ENCODE data around the gene MACROH2A2. TPM values are rescaled to one million over a fixed set of nuclear protein-coding genes. Genes with fewer than 3 reads are reported as not detected.

The MACROH2A2 gene
- total and polyA plus RNA-seq, 2 of the 13 experiments (the other 11 are each of a cell fraction or from before 2014, with no cell fraction given) = 9.8 to 43.1 TPM

DNA sequence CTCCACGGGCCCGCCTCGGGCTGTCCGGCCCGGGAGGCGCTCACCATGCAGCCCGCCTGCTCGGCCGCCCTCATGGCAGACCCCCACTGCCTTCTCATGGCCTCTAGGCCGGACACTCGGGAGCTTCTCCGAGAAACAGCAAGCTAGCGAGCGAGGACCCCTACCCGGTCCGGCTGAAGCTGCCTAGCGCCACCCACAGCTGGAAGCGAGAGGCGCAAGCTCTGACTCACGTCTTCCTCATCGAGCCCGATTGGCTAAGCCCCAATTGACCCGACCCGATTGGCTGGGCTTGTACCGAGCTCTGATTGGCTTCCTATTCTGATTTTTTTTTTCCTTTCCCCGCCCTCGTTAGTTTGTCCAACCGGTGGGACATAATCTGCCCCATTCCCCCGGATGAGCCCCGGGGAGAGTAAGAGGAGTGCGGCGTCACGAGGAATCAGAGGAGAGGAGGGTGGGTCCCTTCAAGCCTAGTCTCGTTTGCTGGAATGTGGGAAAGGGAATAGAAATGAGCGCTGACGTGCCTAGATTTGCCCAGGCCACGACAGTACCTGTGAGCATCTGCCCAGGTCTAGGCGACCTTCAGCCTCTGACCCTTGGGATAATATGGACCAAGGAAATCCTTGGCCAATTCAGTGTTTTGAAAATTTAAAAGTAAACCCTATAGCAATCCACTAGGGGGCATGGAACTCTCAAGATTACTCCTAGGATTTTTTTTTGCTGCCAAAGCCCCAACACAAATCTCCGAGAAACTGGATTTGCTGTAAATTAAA is 94.0 kb downstream of the MACROH2A2 start, which contains the start of gene TYSND1 (continued):
- TF ChIP-seq, protein P1, sequence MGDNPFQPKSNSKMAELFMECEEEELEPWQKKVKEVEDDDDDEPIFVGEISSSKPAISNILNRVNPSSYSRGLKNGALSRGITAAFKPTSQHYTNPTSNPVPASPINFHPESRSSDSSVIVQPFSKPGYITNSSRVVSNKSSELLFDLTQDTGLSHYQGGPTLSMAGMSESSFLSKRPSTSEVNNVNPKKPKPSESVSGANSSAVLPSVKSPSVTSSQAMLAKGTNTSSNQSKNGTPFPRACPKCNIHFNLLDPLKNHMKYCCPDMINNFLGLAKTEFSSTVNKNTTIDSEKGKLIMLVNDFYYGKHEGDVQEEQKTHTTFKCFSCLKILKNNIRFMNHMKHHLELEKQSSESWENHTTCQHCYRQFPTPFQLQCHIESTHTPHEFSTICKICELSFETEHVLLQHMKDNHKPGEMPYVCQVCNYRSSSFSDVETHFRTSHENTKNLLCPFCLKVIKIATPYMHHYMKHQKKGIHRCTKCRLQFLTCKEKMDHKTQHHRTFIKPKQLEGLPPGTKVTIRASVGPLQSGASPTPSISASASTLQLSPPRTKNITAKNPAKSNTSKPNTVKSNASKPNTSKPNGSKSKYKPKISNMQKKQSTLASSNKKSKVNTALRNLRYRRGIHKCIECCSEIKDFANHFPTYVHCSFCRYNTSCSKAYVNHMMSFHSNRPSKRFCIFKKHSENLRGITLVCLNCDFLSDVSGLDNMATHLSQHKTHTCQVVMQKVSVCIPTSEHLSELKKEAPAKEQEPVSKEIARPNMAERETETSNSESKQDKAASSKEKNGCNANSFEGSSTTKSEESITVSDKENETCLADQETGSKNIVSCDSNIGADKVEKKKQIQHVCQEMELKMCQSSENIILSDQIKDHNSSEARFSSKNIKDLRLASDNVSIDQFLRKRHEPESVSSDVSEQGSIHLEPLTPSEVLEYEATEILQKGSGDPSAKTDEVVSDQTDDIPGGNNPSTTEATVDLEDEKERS (CRISPR knock-in tag; IDR thresholded peaks at IDR 0.05) = no peak
- TF ChIP-seq U2AF2 (IDR thresholded peaks at IDR 0.05; ENCODE audit: low read depth, low read length) (no peak), NAIF1 (CRISPR knock-in tag; IDR thresholded peaks at IDR 0.05; ENCODE audit: borderline replicate concordance) (no peak), ZNF552 (CRISPR knock-in tag; IDR thresholded peaks at IDR 0.05; ENCODE audit: borderline replicate concordance) (no peak), RCOR2 (CRISPR knock-in tag; IDR thresholded peaks at IDR 0.05) (no peak), ZNF253 (CRISPR knock-in tag; IDR thresholded peaks at IDR 0.05; ENCODE audit: borderline replicate concordance) (no peak), KLF6 (CRISPR knock-in tag; IDR thresholded peaks at IDR 0.05) (peak; percentile 31; the same call in 1 of the 2 replicates), PAWR (CRISPR knock-in tag; IDR thresholded peaks at IDR 0.05; ENCODE audit: borderline replicate concordance) (peak; percentile 78; the same call in 1 of the 2 replicates), ZNF138 (CRISPR knock-in tag; IDR thresholded peaks at IDR 0.05; ENCODE audit: low read depth) (0 out of 2 replicates have a peak, but pooled peaks have one; percentile 4), SSRP1 (CRISPR knock-in tag; IDR thresholded peaks at IDR 0.05) (no peak), PCBP1 (IDR thresholded peaks at IDR 0.05; ENCODE audit: borderline replicate concordance, low read depth, low read length) (no peak), NFIB (CRISPR knock-in tag; IDR thresholded peaks at IDR 0.05; ENCODE audit: borderline replicate concordance) (no peak)
- TF ChIP-seq, protein P2, sequence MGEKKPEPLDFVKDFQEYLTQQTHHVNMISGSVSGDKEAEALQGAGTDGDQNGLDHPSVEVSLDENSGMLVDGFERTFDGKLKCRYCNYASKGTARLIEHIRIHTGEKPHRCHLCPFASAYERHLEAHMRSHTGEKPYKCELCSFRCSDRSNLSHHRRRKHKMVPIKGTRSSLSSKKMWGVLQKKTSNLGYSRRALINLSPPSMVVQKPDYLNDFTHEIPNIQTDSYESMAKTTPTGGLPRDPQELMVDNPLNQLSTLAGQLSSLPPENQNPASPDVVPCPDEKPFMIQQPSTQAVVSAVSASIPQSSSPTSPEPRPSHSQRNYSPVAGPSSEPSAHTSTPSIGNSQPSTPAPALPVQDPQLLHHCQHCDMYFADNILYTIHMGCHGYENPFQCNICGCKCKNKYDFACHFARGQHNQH (CRISPR knock-in tag; IDR thresholded peaks at IDR 0.05) = peak; percentile 88
- TF ChIP-seq, protein P3, sequence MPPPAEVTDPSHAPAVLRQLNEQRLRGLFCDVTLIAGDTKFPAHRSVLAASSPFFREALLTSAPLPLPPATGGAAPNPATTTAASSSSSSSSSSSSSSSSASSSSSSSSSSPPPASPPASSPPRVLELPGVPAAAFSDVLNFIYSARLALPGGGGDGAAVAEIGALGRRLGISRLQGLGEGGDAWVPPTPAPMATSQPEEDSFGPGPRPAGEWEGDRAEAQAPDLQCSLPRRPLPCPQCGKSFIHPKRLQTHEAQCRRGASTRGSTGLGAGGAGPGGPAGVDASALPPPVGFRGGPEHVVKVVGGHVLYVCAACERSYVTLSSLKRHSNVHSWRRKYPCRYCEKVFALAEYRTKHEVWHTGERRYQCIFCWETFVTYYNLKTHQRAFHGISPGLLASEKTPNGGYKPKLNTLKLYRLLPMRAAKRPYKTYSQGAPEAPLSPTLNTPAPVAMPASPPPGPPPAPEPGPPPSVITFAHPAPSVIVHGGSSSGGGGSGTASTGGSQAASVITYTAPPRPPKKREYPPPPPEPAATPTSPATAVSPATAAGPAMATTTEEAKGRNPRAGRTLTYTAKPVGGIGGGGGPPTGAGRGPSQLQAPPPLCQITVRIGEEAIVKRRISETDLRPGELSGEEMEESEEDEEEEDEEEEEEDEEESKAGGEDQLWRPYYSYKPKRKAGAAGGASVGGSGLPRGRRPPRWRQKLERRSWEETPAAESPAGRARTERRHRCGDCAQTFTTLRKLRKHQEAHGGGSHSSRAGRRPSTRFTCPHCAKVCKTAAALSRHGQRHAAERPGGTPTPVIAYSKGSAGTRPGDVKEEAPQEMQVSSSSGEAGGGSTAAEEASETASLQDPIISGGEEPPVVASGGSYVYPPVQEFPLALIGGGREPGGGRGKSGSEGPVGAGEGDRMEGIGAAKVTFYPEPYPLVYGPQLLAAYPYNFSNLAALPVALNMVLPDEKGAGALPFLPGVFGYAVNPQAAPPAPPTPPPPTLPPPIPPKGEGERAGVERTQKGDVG (CRISPR knock-in tag; IDR thresholded peaks at IDR 0.05; ENCODE audit: borderline replicate concordance) = no peak
- TF ChIP-seq, protein P4, sequence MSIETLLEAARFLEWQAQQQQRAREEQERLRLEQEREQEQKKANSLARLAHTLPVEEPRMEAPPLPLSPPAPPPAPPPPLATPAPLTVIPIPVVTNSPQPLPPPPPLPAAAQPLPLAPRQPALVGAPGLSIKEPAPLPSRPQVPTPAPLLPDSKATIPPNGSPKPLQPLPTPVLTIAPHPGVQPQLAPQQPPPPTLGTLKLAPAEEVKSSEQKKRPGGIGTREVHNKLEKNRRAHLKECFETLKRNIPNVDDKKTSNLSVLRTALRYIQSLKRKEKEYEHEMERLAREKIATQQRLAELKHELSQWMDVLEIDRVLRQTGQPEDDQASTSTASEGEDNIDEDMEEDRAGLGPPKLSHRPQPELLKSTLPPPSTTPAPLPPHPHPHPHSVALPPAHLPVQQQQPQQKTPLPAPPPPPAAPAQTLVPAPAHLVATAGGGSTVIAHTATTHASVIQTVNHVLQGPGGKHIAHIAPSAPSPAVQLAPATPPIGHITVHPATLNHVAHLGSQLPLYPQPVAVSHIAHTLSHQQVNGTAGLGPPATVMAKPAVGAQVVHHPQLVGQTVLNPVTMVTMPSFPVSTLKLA (IDR thresholded peaks at IDR 0.05) = 0 out of 2 replicates have a peak, but pooled peaks have one; percentile 15
- TF ChIP-seq, protein P5, sequence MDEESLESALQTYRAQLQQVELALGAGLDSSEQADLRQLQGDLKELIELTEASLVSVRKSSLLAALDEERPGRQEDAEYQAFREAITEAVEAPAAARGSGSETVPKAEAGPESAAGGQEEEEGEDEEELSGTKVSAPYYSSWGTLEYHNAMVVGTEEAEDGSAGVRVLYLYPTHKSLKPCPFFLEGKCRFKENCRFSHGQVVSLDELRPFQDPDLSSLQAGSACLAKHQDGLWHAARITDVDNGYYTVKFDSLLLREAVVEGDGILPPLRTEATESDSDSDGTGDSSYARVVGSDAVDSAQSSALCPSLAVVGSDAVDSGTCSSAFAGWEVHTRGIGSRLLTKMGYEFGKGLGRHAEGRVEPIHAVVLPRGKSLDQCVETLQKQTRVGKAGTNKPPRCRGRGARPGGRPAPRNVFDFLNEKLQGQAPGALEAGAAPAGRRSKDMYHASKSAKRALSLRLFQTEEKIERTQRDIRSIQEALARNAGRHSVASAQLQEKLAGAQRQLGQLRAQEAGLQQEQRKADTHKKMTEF (CRISPR knock-in tag; IDR thresholded peaks at IDR 0.05) = peak; percentile 21
